Measurements from ENCODE around the gene HNRNPC. TPM values are rescaled to one million over a fixed set of nuclear protein-coding genes. Genes with fewer than 3 reads are reported as not detected.

The HNRNPC gene
- polyA plus RNA-seq, 2 of the 4 experiments (the other 2 are of a cell fraction) = 1,057 to 1,069 TPM

GRCh38 chr14:21191809-21192446 lies 77.3 kb downstream of the HNRNPC start:
- CTCF ChIA-PET = interaction anchor here (0.7 to 1.6 kb wide), 2 partner anchors 10 to 99 kb away, joined by 4 to 5 read pairs; no protein-coding TSS in a partner anchor

GRCh38 chr14:21191261-21191808 lies 77.9 kb downstream of the HNRNPC start:
- Histone ChIP-seq H3K4me3 (peak overlapping the region; percentile 40; the same call in 2 of the 3 replicates), H3K4me1 (peaks cover 4% of the 10 kb centered on the region; the same call in 1 of the 3 replicates), H3K4me2 (peak overlapping the region; percentile 86), H3K27ac (peak overlapping the region; percentile 43 to 77; a peak in 3 of 6 replicates), H3K9me3 (no peaks in the 10 kb centered on the region)
- no peak for TF ChIP-seq TP53 (CRISPR knock-in tag; IDR thresholded peaks at IDR 0.05)
- no peak for TF ChIP-seq NFE2L2 (conservative IDR thresholded peaks at IDR 0.05; ENCODE audit: low read length)
- no peak for TF ChIP-seq USF2 (IDR thresholded peaks at IDR 0.05)
- no peak for TF ChIP-seq NR3C1 (IDR thresholded peaks at IDR 0.05)
- FAIRE-seq = no peak
- no peak for DNase-seq (ENCODE audit: low read depth in 1 of 2, low spot score in 1 of 2)
- CTCF ChIA-PET = interaction anchor here (0.7 to 1.6 kb wide), 2 partner anchors 10 to 99 kb away, joined by 4 to 5 read pairs; no protein-coding TSS in a partner anchor
- POLR2A ChIA-PET = no interaction called here
- WGBS (ENCODE audit: missing lambda C conversion rate) = 79% methylated on average over 7 of the region's 7 CpGs
- ATAC-seq = no peak

More at GRCh38 chr14:21191809-21192446, 77.3 kb downstream of the HNRNPC start:
- DNase-seq (ENCODE audit: low read depth in 1 of 2, low spot score in 1 of 2) (peak; percentile 30 to 61), ATAC-seq (peak; percentile 85 to 89), FAIRE-seq (no peak)
- peak overlapping the region; percentile 86 for H3K4me2 ChIP-seq
- peak overlapping the region; percentile 43 to 77; a peak in 5 of 6 replicates for H3K27ac ChIP-seq
- POLR2A ChIA-PET = interaction anchor here (1.0 kb wide), 1 partner anchor 9 kb away, joined by 3 read pairs; no protein-coding TSS in a partner anchor
- TF ChIP-seq MAX (IDR thresholded peaks at IDR 0.05) = 0 out of 2 replicates have a peak, but pooled peaks have one; percentile 19
- no peak for TF ChIP-seq SMC3 (IDR thresholded peaks at IDR 0.05)
- TF ChIP-seq ZSCAN20 (CRISPR knock-in tag; IDR thresholded peaks at IDR 0.05) = no peak
- no peak for TF ChIP-seq RARB (CRISPR knock-in tag; IDR thresholded peaks at IDR 0.05)
- 0 out of 2 replicates have a peak, but pooled peaks have one; percentile 31 for TF ChIP-seq ZNF302 (CRISPR knock-in tag; IDR thresholded peaks at IDR 0.05)
- peak overlapping the region; percentile 40 for H3K4me3 ChIP-seq
- WGBS (ENCODE audit: missing lambda C conversion rate) = 13% methylated on average over 17 of the region's 19 CpGs
- H3K9me3 ChIP-seq = no peaks in the 10 kb centered on the region
- H3K4me1 ChIP-seq = peaks cover 4% of the 10 kb centered on the region; the same call in 1 of the 3 replicates

GRCh38 chr14:21185491-21185890 lies 83.8 kb downstream of the HNRNPC start:
- no peak overlapping the region for H3K27ac ChIP-seq
- ATAC-seq (no peak), DNase-seq (ENCODE audit: low read depth in 1 of 2, low spot score in 1 of 2) (no peak), FAIRE-seq (no peak)
- WGBS (ENCODE audit: missing lambda C conversion rate) = 24% methylated on average over 5 of the region's 5 CpGs
- POLR2A ChIA-PET = no interaction called here
- CTCF ChIA-PET = no interaction called here
- peaks cover 13% of the 10 kb centered on the region for H3K9me3 ChIP-seq
- H3K4me3 ChIP-seq = no peak overlapping the region
- no peaks in the 10 kb centered on the region for H3K4me1 ChIP-seq
- no peak for TF ChIP-seq HOXA7 (CRISPR knock-in tag; IDR thresholded peaks at IDR 0.05)
- no peak for TF ChIP-seq ZFP36 (IDR thresholded peaks at IDR 0.05; ENCODE audit: borderline replicate concordance, partially characterized antibody)
- no peak for TF ChIP-seq RNF2 (IDR thresholded peaks at IDR 0.05; ENCODE audit: borderline replicate concordance, low read depth)
- TF ChIP-seq POLR2AphosphoS2 (conservative IDR thresholded peaks at IDR 0.05; ENCODE audit: low read length) = no peak
- no peak for TF ChIP-seq ZC3H11A (IDR thresholded peaks at IDR 0.05)
- no peak for TF ChIP-seq FOSL2 (IDR thresholded peaks at IDR 0.05)
- TF ChIP-seq FOSL2 (CRISPR knock-in tag; IDR thresholded peaks at IDR 0.05) = no peak
- TF ChIP-seq BHLHE40 (IDR thresholded peaks at IDR 0.05; ENCODE audit: low read depth, low read length) = no peak
- no peak for TF ChIP-seq SMC3 (IDR thresholded peaks at IDR 0.05)
- no peak for TF ChIP-seq CBX2 (IDR thresholded peaks at IDR 0.05; ENCODE audit: borderline replicate concordance, low read depth)
- H3K4me2 ChIP-seq = no peak overlapping the region

GRCh38 chr14:21184254-21184653 lies 85.0 kb downstream of the HNRNPC start:
- 3% methylated on average over 1 of the region's 1 CpG for WGBS (ENCODE audit: missing lambda C conversion rate)
- Histone ChIP-seq H3K4me1 (no peaks in the 10 kb centered on the region), H3K27ac (no peak overlapping the region), H3K4me3 (no peak overlapping the region), H3K9me3 (peaks cover 17% of the 10 kb centered on the region), H3K4me2 (no peak overlapping the region)
- ATAC-seq (no peak), FAIRE-seq (no peak), DNase-seq (ENCODE audit: low read depth in 1 of 2, low spot score in 1 of 2) (no peak)
- ChIA-PET POLR2A (no interaction called here), CTCF (no interaction called here)
- TF ChIP-seq EHF (CRISPR knock-in tag; IDR thresholded peaks at IDR 0.05) = no peak
- TF ChIP-seq MAX (IDR thresholded peaks at IDR 0.05) = no peak
- TF ChIP-seq RFX5 (IDR thresholded peaks at IDR 0.05) = no peak
- TF ChIP-seq REST (IDR thresholded peaks at IDR 0.05) = no peak
- TF ChIP-seq CEBPB (IDR thresholded peaks at IDR 0.05) = no peak
- no peak for TF ChIP-seq HDAC2 (IDR thresholded peaks at IDR 0.05)
- TF ChIP-seq MAFK (IDR thresholded peaks at IDR 0.05; ENCODE audit: partially characterized antibody) = no peak
- TF ChIP-seq HOXA7 (CRISPR knock-in tag; IDR thresholded peaks at IDR 0.05) = no peak
